ENCODE measurements around the gene HIPK1. TPM values are rescaled to one million over a fixed set of nuclear protein-coding genes. Genes with fewer than 3 reads are reported as not detected.

Gene HIPK1
- total and polyA plus RNA-seq, 10 donors = 7.1 to 92.3 (median 75.5) TPM

DNA sequence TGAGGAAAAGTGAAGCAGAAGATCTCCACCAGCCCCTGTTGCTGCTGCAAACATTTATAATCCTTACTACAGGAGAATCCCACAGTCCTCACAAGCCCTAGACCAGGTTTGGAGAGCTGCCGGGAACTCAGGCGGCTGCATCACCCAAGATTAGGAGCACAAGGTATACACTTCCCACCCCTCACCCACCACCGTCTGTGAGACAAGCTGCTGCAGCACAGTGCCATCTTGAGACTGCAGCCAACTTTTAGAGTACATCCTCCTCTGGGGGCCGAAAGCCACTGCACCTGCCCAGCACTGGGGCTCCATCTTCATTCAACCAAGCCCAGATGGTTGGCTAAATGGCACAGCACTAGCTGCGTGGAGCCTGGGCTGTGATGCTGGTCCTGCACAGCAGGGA lies 63.9 kb downstream of the HIPK1 start:
- TF ChIP-seq, protein P1, sequence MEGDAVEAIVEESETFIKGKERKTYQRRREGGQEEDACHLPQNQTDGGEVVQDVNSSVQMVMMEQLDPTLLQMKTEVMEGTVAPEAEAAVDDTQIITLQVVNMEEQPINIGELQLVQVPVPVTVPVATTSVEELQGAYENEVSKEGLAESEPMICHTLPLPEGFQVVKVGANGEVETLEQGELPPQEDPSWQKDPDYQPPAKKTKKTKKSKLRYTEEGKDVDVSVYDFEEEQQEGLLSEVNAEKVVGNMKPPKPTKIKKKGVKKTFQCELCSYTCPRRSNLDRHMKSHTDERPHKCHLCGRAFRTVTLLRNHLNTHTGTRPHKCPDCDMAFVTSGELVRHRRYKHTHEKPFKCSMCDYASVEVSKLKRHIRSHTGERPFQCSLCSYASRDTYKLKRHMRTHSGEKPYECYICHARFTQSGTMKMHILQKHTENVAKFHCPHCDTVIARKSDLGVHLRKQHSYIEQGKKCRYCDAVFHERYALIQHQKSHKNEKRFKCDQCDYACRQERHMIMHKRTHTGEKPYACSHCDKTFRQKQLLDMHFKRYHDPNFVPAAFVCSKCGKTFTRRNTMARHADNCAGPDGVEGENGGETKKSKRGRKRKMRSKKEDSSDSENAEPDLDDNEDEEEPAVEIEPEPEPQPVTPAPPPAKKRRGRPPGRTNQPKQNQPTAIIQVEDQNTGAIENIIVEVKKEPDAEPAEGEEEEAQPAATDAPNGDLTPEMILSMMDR (IDR thresholded peaks at IDR 0.05 in 8 of 11, conservative IDR thresholded peaks at IDR 0.05 in 3 of 11) = no peak
- no peak for TF ChIP-seq POLR2AphosphoS5 (IDR thresholded peaks at IDR 0.05)
- no peak for TF ChIP-seq POLR2A (IDR thresholded peaks at IDR 0.05)

GRCh38 chr1:113993766-113994165 lies 64.6 kb downstream of the HIPK1 start:
- Histone ChIP-seq H3K36me3 (no peaks in the 10 kb centered on the region), H3K27ac (no peak overlapping the region), H3K27me3 (replicated peaks in 1 of 7) (no peaks in the 10 kb centered on the region), H3K9me3 (peaks cover 4 to 34% (median 28%) of the 10 kb centered on the region in 8 donors), H3K4me3 (no peak overlapping the region), H3K4me1 (peaks cover 0 to 5% (median 0%) of the 10 kb centered on the region in 6 donors)
- no peak for TF ChIP-seq POLR2A (IDR thresholded peaks at IDR 0.05)
- TF ChIP-seq POLR2AphosphoS5 (IDR thresholded peaks at IDR 0.05) = no peak
- TF ChIP-seq, protein P1 (IDR thresholded peaks at IDR 0.05 in 8 of 11, conservative IDR thresholded peaks at IDR 0.05 in 3 of 11) = no peak
- DNase-seq = no peak
- 60 to 88% (median 83%) methylated on average over 1 to 2 of the region's 2 CpGs for WGBS, 5 donors
- intact Hi-C loops (cut with DNase I; ENCODE audit: low total_unique reads) = no loop called here

More for the DNA sequence above, 63.9 kb downstream of the HIPK1 start:
- Histone ChIP-seq H3K4me3 (no peak overlapping the region), H3K36me3 (no peaks in the 10 kb centered on the region), H3K27me3 (replicated peaks in 1 of 7) (no peaks in the 10 kb centered on the region), H3K9me3 (peaks cover 4 to 34% (median 28%) of the 10 kb centered on the region in 8 donors), H3K4me1 (peaks cover 0 to under 1% (median 0%) of the 10 kb centered on the region in 6 donors), H3K27ac (no peak overlapping the region)
- DNase-seq = no peak
- WGBS, 5 donors = 79 to 98% (median 90%) methylated on average over 4 to 5 of the region's 5 CpGs
- intact Hi-C loops (cut with DNase I; ENCODE audit: low total_unique reads) = no loop called here

- Histone ChIP-seq H3K36me3 (no peaks in the 10 kb centered on the region), H3K27me3 (replicated peaks in 1 of 7) (no peaks in the 10 kb centered on the region), H3K4me1 (peaks cover 0 to 5% (median 0%) of the 10 kb centered on the region in 6 donors), H3K9me3 (peaks cover 4 to 34% (median 28%) of the 10 kb centered on the region in 8 donors), H3K4me3 (no peak overlapping the region), H3K27ac (no peak overlapping the region)
- intact Hi-C loops (cut with DNase I; ENCODE audit: low total_unique reads) = no loop called here
- TF ChIP-seq POLR2AphosphoS5 (IDR thresholded peaks at IDR 0.05) (no peak), POLR2A (IDR thresholded peaks at IDR 0.05) (no peak)
- TF ChIP-seq, protein P1 (IDR thresholded peaks at IDR 0.05 in 8 of 11, conservative IDR thresholded peaks at IDR 0.05 in 3 of 11) = no peak
- DNase-seq = no peak
- WGBS, 5 donors = 93 to 98% (median 95%) methylated on average over 2 of the region's 2 CpGs
Observed at GRCh38 chr1:113995382-113995781, 66.3 kb downstream of the HIPK1 start.

DNA sequence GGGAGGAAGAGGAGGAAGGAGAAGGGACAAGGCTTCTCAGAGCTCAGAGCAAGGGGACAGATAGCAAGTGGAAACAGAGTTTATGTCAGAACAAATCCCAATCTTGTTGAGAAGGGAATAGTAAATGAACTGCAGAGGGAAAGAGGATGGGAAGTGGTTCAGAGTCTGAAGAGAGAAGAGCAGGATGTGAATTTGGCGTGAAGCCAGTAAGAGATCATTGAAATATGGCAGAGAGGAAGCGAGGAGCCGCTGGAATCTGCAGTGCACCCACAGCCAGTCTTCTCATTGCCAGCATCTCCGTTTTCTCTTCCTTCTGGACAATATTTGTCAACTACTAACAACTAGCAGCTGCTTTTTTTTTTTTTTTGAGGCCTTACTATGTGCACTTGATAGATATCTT lies 69.2 kb downstream of the HIPK1 start:
- Histone ChIP-seq H3K36me3 (no peaks in the 10 kb centered on the region), H3K27ac (no peak overlapping the region), H3K4me1 (peaks cover 0 to 5% (median 0%) of the 10 kb centered on the region in 6 donors), H3K4me3 (no peak overlapping the region), H3K27me3 (replicated peaks in 1 of 7) (no peaks in the 10 kb centered on the region), H3K9me3 (peaks cover 4 to 33% (median 28%) of the 10 kb centered on the region in 8 donors)
- no peak for DNase-seq
- intact Hi-C loops (cut with DNase I; ENCODE audit: low total_unique reads) = no loop called here
- WGBS, 5 donors = 3 to 11% (median 5%) methylated on average over 4 of the region's 4 CpGs
- TF ChIP-seq POLR2A (IDR thresholded peaks at IDR 0.05) (no peak), POLR2AphosphoS5 (IDR thresholded peaks at IDR 0.05) (no peak)
- TF ChIP-seq, protein P1 (IDR thresholded peaks at IDR 0.05 in 8 of 11, conservative IDR thresholded peaks at IDR 0.05 in 3 of 11) = no peak

Measured in spleen (tissue), 11 donors.